NCI-H446 (cell line): ENCODE data around the gene ZBTB5.
"Not testable (repeated sequence)": the region's sequence is repeated elsewhere in the genome, so short reads cannot be mapped to it uniquely, and the experiment has no call there.

ENCODE experiments used
- DNase-seq, 2 experiments: peaks; one replicate each; lab custom pipeline; 2025; lab: John Stamatoyannopoulos, UW

The ZBTB5 gene

GRCh38 chr9:37486256-37486615 lies 21.0 kb upstream of the ZBTB5 start:
- no peak for DNase-seq

GRCh38 chr9:37485389-37486255 lies 20.4 kb upstream of the ZBTB5 start, which contains the start of gene POLR1E:
TSS of gene POLR1E (plus strand) at chr9:37485948. CDS start at chr9:37486048, 100 bp downstream.
- DNase-seq: peak; percentile 67 to 95

GRCh38 chr9:37480759-37481158 lies 15.5 kb upstream of the ZBTB5 start:
- DNase-seq: no peak

GRCh38 chr9:37477987-37478619 lies 12.9 kb upstream of the ZBTB5 start:
- DNase-seq: not testable (repeated sequence)

- not testable (repeated sequence) for DNase-seq
Measured at GRCh38 chr9:37477443-37477842, 12.2 kb upstream of the ZBTB5 start.

GRCh38 chr9:37476930-37477329 lies 11.7 kb upstream of the ZBTB5 start:
- no peak for DNase-seq

- no peak for DNase-seq
Measured at GRCh38 chr9:37474438-37474837, 9.2 kb upstream of the ZBTB5 start.

GRCh38 chr9:37473982-37474381 lies 8.7 kb upstream of the ZBTB5 start:
- DNase-seq: not testable (repeated sequence)

- no peak for DNase-seq
Measured at GRCh38 chr9:37471942-37472684, 6.9 kb upstream of the ZBTB5 start.

GRCh38 chr9:37468620-37469019 lies 3.4 kb upstream of the ZBTB5 start:
- no peak for DNase-seq

GRCh38 chr9:37467530-37467929 lies 2.3 kb upstream of the ZBTB5 start:
- not testable (repeated sequence) for DNase-seq

- peak; percentile 34 to 59 for DNase-seq
Measured at GRCh38 chr9:37466037-37466709, 923 bp upstream of the ZBTB5 start.

- peak; percentile 55 to 67 for DNase-seq
Measured at GRCh38 chr9:37464426-37465248, 613 bp downstream of the ZBTB5 start.

- DNase-seq: no peak
Measured at GRCh38 chr9:37464006-37464405, 1.2 kb downstream of the ZBTB5 start.

GRCh38 chr9:37456817-37457216 lies 8.4 kb downstream of the ZBTB5 start:
- no peak for DNase-seq

GRCh38 chr9:37455884-37456647 lies 9.2 kb downstream of the ZBTB5 start:
- no peak for DNase-seq

GRCh38 chr9:37454238-37454637 lies 11.0 kb downstream of the ZBTB5 start:
- DNase-seq: no peak

- no peak for DNase-seq
Measured at GRCh38 chr9:37453827-37454226, 11.4 kb downstream of the ZBTB5 start.

GRCh38 chr9:37452611-37453010 lies 12.6 kb downstream of the ZBTB5 start:
- no peak for DNase-seq

GRCh38 chr9:37451628-37452027 lies 13.6 kb downstream of the ZBTB5 start:
- DNase-seq: no peak
